GM21528 (cell line): ENCODE results near the gene CLCN2.

Source experiments
- ATAC-seq: cut with Tn5 transposase; IDR thresholded peaks from one replicate; pipeline ENCODE4 v1.9.1; 2021; ENCODE audit warnings: mild to moderate bottlenecking, moderate library complexity; ENCODE audit not compliant: unreplicated experiment, low FRiP score

Gene CLCN2

GRCh38 chr3:184332370-184333090, 28.9 kb downstream of the CLCN2 start:
- ATAC-seq = no peak

GRCh38 chr3:184328516-184328915, 32.9 kb downstream of the CLCN2 start:
- no peak for ATAC-seq

GRCh38 chr3:184327171-184327570, 34.2 kb downstream of the CLCN2 start:
- ATAC-seq = no peak

GRCh38 chr3:184325715-184326369, 35.6 kb downstream of the CLCN2 start:
- no peak for ATAC-seq

GRCh38 chr3:184325269-184325668, 36.1 kb downstream of the CLCN2 start:
- no peak for ATAC-seq

- ATAC-seq = no peak
Observed at GRCh38 chr3:184323696-184324095, 37.7 kb downstream of the CLCN2 start.

- ATAC-seq = no peak
Observed at GRCh38 chr3:184322731-184323487, 38.5 kb downstream of the CLCN2 start.

GRCh38 chr3:184321666-184322065, 39.7 kb downstream of the CLCN2 start:
- no peak for ATAC-seq

- no peak for ATAC-seq
Observed at GRCh38 chr3:184320104-184320445, 41.3 kb downstream of the CLCN2 start.

GRCh38 chr3:184317201-184317600, 44.2 kb downstream of the CLCN2 start:
- no peak for ATAC-seq

GRCh38 chr3:184316792-184317191, 44.6 kb downstream of the CLCN2 start:
- ATAC-seq = no peak

- no peak for ATAC-seq
Observed at GRCh38 chr3:184315871-184316661, 45.3 kb downstream of the CLCN2 start.

GRCh38 chr3:184315543-184315867, 45.9 kb downstream of the CLCN2 start:
- ATAC-seq = peak; percentile 2

- peak; percentile 36 for ATAC-seq
Observed at GRCh38 chr3:184314700-184315542, 46.5 kb downstream of the CLCN2 start.

GRCh38 chr3:184314363-184314699, 47.1 kb downstream of the CLCN2 start, which contains the start of gene EIF4G1:
TSS of gene EIF4G1 (plus strand) at chr3:184314606. CDS start at chr3:184315797, 1,191 bp downstream.
- ATAC-seq = peak; percentile 75

- ATAC-seq = no peak
Observed at GRCh38 chr3:184311633-184312032, 49.8 kb downstream of the CLCN2 start.

GRCh38 chr3:184308744-184309143, 52.7 kb downstream of the CLCN2 start:
- ATAC-seq = no peak

GRCh38 chr3:184307915-184308314, 53.5 kb downstream of the CLCN2 start:
- ATAC-seq = no peak

GRCh38 chr3:184306341-184306972, 54.9 kb downstream of the CLCN2 start:
- ATAC-seq = no peak

GRCh38 chr3:184305577-184305976, 55.8 kb downstream of the CLCN2 start:
- no peak for ATAC-seq
